H1 (cell line): ENCODE results near the gene DAPK2. TPM values are rescaled to one million over a fixed set of nuclear protein-coding genes. Genes with fewer than 3 reads are reported as not detected.
A peak's percentile ranks its signal among the peaks of the same experiment; 100 is the strongest.

Experiments used
- BRCA1 ChIP-seq: IDR thresholded peaks from 2 replicates; pipeline ENCODE4 v1.6.1; 2012; ENCODE audit warnings: low read depth, low read length, improper control_type of control experiment
- CEBPB ChIP-seq: IDR thresholded peaks from 2 replicates; pipeline ENCODE4 v1.6.1; 2012; ENCODE audit warnings: low read depth, low read length
- CHD1 ChIP-seq: IDR thresholded peaks from 2 replicates; pipeline ENCODE4 v1.6.1; 2012; ENCODE audit warnings: low read depth, low read length, improper control_type of control experiment
- CTBP2 ChIP-seq: IDR thresholded peaks from 2 replicates; pipeline ENCODE4 v1.7.0; 2011; ENCODE audit warnings: borderline replicate concordance, mild to moderate bottlenecking, moderate library complexity, mixed read lengths, low read length; ENCODE audit not compliant: insufficient read depth, insufficient read length
- FOSL1 ChIP-seq: IDR thresholded peaks from 2 replicates; pipeline ENCODE4 v1.6.1; 2011; ENCODE audit warnings: mild to moderate bottlenecking, low read depth, low read length, moderate library complexity; ENCODE audit not compliant: insufficient read depth
- GABPA ChIP-seq: IDR thresholded peaks from 2 replicates; pipeline ENCODE4 v1.6.1; 2011; ENCODE audit warnings: mild to moderate bottlenecking, low read length, moderate library complexity, borderline replicate concordance; ENCODE audit not compliant: insufficient read depth
- HDAC6 ChIP-seq: IDR thresholded peaks from one replicate; pipeline ENCODE4 v1.7.1; 2012; ENCODE audit warnings: low read depth, mild to moderate bottlenecking, inconsistent platforms, low read length, moderate library complexity
- KDM4A ChIP-seq: IDR thresholded peaks from one replicate; pipeline ENCODE4 v1.7.1; 2012; ENCODE audit warnings: low read depth, mild to moderate bottlenecking, moderate library complexity, low read length, inconsistent platforms; ENCODE audit not compliant: severe bottlenecking
- KDM5A ChIP-seq: fragments of 200-600 bp; IDR thresholded peaks from 2 replicates; pipeline ENCODE4 v1.7.1; 2012; ENCODE audit warnings: mild to moderate bottlenecking, low read length, inconsistent platforms, mixed read lengths
- RFX5 ChIP-seq: IDR thresholded peaks from 2 replicates; pipeline ENCODE4 v1.6.1; 2011; ENCODE audit warnings: low read depth, low read length, improper control_type of control experiment, borderline replicate concordance
- RNF2 ChIP-seq: fragments of 200-900, 300-1000 bp; sonication (generic); IDR thresholded peaks from 2 replicates; pipeline ENCODE4 v1.7.1; 2016; ENCODE audit warnings: borderline replicate concordance, low read depth, mild to moderate bottlenecking, antibody characterized with exemption, low read length; ENCODE audit not compliant: poor library complexity, severe bottlenecking; ENCODE audit errors: missing control alignments
- RXRA ChIP-seq: IDR thresholded peaks from 2 replicates; pipeline ENCODE4 v1.6.1; 2011; ENCODE audit warnings: low read depth, mild to moderate bottlenecking, low read length, moderate library complexity; ENCODE audit not compliant: insufficient read depth
- SP1 ChIP-seq: IDR thresholded peaks from 2 replicates; pipeline ENCODE4 v1.6.1; 2011; ENCODE audit warnings: low read depth, low read length
- SP4 ChIP-seq: IDR thresholded peaks from 2 replicates; pipeline ENCODE4 v1.6.1; 2012; ENCODE audit warnings: low read length, inconsistent platforms
- SRF ChIP-seq: IDR thresholded peaks from 2 replicates; pipeline ENCODE4 v1.6.1; 2011; ENCODE audit warnings: mild to moderate bottlenecking, low read depth, low read length, moderate library complexity
- TAF7 ChIP-seq: optimal IDR thresholded peaks from 2 replicates; pipeline ENCODE3; 2011; ENCODE audit warnings: low read depth, mild to moderate bottlenecking, inconsistent platforms, low read length, moderate library complexity, borderline replicate concordance
- TBP ChIP-seq: IDR thresholded peaks from 2 replicates; pipeline ENCODE4 v1.6.1; 2011; ENCODE audit warnings: low read depth, low read length, improper control_type of control experiment
- polyA plus RNA-seq, 7 experiments: library from polyadenylated mRNA; depleted of rRNA in 3 of 7; stranded (reverse) in 5 of 7; unstranded in 2 of 7; fragments of >200 nt in 5 of 7; fragments of 200-250 nt in 2 of 7; gene quantifications; 1 replicate in 5 of 7; 2 replicates in 1 of 7; 4 replicates in 1 of 7; pipeline versions ENCODE4 v1.2.1 to v1.2.3, GENCODE V29; 2011 to 2013; ENCODE audit warnings: missing spikeins in 2 of 7, mixed read lengths in 2 of 7
- total RNA-seq: library from RNA; stranded (reverse); fragmentation: NEBNext Ultra II Directional; extraction: Animal tissue kit (Norgen Biotek cat#: 25700); gene quantifications from 2 replicates; pipeline ENCODE4 v1.2.1, GENCODE V29; 2021
- TF ChIP-seq, protein P1 (sequence below), 3 experiments: IDR thresholded peaks; 1 replicate in 2 of 3; 2 replicates in 1 of 3; pipeline versions ENCODE4 v1.5.1 to v1.6.1; 2011; ENCODE audit warnings: low read length in 3 of 3, mild to moderate bottlenecking in 3 of 3, inconsistent platforms in 2 of 3, low read depth in 1 of 3, moderate library complexity in 1 of 3; ENCODE audit not compliant: insufficient read depth in 1 of 3; ENCODE audit errors: control extremely low read depth in 1 of 3
- TF ChIP-seq, protein P2 (sequence below): IDR thresholded peaks from 2 replicates; pipeline ENCODE4 v1.6.1; 2011; ENCODE audit warnings: low read length, improper control_type of control experiment
- TF ChIP-seq, protein P3 (sequence below): IDR thresholded peaks from 2 replicates; pipeline ENCODE4 v1.6.1; 2012; ENCODE audit warnings: inconsistent platforms

DAPK2 gene
- total and polyA plus RNA-seq, 2 of the 8 experiments (the other 6 are each of a cell fraction or from before 2014, with no cell fraction given), result 1.8 to 2.9 TPM

DNA sequence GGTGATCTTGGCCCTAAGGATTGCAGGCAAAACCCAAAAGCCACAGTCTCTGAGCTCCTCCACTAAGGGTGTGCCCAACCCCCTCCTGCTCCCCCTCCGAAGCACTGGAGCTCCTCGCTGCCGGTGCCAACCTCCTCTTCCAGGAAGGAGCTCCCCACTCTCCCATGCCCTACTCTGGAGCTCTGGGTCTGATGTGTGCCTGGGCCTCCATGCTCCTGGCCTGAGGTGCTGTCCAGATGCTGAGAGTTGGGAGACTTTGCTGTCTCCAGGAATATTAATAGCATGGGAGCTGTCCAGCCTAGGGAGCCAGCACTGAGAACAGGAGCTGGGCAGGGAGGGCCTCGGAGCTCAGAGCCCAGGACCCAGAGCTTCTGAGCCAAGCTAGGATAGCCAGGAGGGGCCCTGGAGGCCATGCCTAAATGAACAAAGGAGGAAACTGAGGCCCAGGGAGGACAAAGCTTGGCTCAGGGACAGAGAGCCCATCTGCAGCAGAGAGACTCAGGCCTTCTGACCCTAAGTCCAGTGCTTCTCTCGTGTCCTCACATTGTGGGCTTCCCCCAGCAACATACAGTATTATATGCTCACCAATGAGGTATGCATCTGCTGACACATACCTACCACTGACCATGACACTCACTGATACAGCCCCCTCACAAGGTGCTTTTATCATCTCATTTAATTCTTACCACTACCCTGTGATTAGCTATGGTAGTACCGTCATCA is 175.6 kb downstream of the DAPK2 start (continued):
- TF ChIP-seq KDM4A (no peak), CTBP2 (no peak), RFX5 (no peak), SP4 (no peak), CHD1 (no peak), GABPA (no peak), BRCA1 (no peak), KDM5A (no peak), CEBPB (no peak), FOSL1 (no peak), TBP (no peak), SRF (no peak), SP1 (no peak), RXRA (no peak), TAF7 (peak; percentile 91), HDAC6 (no peak), RNF2 (no peak)
- TF ChIP-seq, protein P1, sequence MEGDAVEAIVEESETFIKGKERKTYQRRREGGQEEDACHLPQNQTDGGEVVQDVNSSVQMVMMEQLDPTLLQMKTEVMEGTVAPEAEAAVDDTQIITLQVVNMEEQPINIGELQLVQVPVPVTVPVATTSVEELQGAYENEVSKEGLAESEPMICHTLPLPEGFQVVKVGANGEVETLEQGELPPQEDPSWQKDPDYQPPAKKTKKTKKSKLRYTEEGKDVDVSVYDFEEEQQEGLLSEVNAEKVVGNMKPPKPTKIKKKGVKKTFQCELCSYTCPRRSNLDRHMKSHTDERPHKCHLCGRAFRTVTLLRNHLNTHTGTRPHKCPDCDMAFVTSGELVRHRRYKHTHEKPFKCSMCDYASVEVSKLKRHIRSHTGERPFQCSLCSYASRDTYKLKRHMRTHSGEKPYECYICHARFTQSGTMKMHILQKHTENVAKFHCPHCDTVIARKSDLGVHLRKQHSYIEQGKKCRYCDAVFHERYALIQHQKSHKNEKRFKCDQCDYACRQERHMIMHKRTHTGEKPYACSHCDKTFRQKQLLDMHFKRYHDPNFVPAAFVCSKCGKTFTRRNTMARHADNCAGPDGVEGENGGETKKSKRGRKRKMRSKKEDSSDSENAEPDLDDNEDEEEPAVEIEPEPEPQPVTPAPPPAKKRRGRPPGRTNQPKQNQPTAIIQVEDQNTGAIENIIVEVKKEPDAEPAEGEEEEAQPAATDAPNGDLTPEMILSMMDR (IDR thresholded peaks at IDR 0.05; ENCODE audit: control extremely low read depth in 1 of 3, insufficient read depth in 1 of 3, low read depth in 1 of 3, low read length in 3 of 3), result no peak
- TF ChIP-seq, protein P2, sequence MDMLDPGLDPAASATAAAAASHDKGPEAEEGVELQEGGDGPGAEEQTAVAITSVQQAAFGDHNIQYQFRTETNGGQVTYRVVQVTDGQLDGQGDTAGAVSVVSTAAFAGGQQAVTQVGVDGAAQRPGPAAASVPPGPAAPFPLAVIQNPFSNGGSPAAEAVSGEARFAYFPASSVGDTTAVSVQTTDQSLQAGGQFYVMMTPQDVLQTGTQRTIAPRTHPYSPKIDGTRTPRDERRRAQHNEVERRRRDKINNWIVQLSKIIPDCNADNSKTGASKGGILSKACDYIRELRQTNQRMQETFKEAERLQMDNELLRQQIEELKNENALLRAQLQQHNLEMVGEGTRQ, result no peak
- TF ChIP-seq, protein P3, sequence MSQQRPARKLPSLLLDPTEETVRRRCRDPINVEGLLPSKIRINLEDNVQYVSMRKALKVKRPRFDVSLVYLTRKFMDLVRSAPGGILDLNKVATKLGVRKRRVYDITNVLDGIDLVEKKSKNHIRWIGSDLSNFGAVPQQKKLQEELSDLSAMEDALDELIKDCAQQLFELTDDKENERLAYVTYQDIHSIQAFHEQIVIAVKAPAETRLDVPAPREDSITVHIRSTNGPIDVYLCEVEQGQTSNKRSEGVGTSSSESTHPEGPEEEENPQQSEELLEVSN, result no peak
